NCI-H2029 treated with DMSO at 0.1 percent for 48 hours (cell line): ENCODE measurements around the gene LRRC49.
"Not testable (repeated sequence)": the region's sequence is repeated elsewhere in the genome, so short reads cannot be mapped to it uniquely, and the experiment has no call there.

Experiments
- DNase-seq: peaks from one replicate; lab custom pipeline; 2025; lab: John Stamatoyannopoulos, UW

Gene LRRC49

GRCh38 chr15:70867911-70868467 is 24.6 kb upstream of the LRRC49 start:
- DNase-seq: no peak

DNA sequence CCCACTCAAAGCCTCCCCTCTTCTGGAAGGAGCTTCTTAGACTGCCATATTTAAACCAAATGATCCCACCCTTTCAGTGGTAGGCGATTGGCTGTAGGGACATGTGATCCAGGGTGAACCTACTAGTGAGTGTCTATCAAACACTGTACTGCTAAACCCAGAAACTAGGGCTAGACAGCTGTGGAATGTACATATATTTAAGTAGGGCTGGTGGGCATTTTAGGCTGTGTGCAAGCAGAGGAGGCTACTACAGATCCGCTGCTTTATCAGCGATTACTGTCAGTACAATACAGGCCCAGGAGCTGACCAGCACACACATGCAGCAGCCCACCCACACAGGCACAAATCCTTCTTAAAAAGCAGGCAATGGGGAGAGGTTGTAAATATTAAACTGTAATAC is 23.3 kb upstream of the LRRC49 start:
- DNase-seq: no peak

GRCh38 chr15:70870051-70870450 is 22.6 kb upstream of the LRRC49 start:
- no peak for DNase-seq

GRCh38 chr15:70871490-70871889 is 21.1 kb upstream of the LRRC49 start:
- not testable (repeated sequence) for DNase-seq

- no peak for DNase-seq
Observed at GRCh38 chr15:70873232-70874054, 19.2 kb upstream of the LRRC49 start.

DNA sequence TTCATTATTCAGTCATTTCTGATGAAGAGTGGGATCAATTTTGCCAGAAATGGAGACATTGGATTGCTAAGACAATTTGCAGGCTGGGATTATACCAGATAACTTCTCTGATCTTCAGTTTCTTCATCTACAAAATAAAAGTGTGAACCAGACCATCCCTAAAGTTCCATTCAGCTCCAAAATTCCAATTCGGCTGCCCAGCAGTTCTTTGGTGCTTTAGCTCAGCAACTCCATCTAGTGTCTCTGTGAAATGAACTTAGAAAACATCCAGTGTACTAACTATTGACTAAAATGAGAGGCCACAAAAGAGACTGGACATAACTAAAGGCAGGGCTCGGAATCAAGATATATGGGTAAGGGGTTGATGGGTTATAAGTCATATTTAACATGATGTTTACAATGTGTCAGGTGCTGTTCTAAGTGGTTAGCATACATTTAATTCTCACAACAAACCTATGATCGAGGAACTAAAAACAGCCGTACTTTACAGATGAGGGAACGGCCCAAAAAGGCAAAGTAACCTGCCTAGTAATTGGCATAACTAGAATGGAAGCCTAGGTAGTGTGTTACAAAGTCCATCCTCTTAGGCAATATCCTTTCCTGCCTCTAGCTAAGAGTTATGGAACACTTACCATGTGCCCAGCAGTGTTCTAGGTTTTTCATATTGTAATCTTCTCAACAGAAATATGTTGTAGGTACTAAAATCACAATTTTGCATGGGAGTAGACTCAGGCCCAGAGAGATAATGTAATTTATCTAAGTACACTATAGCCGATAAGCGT is 17.4 kb upstream of the LRRC49 start:
- DNase-seq: no peak

- DNase-seq: no peak
Observed at GRCh38 chr15:70876011-70876410, 16.6 kb upstream of the LRRC49 start.

DNA sequence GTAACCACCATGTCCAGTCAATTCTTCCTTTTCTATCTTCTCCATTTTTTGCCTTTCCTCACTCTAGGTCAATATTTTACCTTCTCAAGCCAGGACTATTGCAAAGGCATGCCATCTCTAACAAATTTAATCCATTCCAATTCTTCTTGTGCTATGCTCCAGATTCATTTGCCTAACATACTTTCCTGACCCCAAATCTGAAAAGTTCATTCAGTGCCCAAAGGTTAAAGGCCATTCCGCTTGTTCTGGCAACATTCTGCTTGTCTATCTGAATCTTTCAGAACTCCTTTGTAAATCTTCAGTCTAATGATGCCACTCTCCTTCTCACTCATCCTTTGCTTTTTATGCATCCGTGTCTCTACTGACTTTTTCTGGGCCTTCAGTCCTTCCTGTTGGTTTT is 15.9 kb upstream of the LRRC49 start:
- no peak for DNase-seq

- no peak for DNase-seq
Observed at GRCh38 chr15:70879401-70879800, 13.2 kb upstream of the LRRC49 start.

- DNase-seq: no peak
Observed at GRCh38 chr15:70880781-70881180, 11.8 kb upstream of the LRRC49 start.

- no peak for DNase-seq
Observed at GRCh38 chr15:70882361-70882760, 10.3 kb upstream of the LRRC49 start.

DNA sequence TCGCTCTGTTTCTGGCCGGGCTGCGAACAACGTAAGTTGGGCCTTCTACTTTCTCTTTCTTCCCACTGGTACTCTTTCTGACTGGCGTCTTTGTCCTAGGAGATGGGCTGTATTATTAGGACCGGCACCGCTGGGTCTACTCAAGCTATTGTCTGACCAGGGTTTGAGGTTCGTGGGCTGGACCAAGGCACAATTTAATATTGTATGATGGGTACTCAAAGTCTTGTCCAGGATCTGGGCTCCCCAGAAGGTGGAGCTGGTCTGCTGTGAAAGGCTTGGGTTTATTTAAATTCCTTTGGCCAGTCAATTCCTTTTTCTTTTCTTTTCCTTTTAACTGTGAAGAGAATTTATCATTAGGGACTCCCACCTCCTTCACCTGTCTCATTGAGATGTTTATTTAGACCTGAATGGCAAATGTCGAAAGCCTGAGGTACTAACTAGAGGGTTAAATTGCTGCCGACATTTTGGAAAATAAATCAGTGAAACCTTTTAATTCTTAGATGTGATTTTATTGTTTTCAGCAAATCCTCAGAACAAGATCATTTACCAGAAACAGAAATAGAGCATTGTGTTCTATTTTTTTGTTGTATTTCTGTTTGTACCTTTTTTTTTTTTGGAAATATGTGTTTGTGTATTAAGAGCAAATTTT is 410 bp downstream of the LRRC49 start:
- peak; percentile 35 for DNase-seq

- no peak for DNase-seq
Observed at GRCh38 chr15:70902107-70902506, 9.5 kb downstream of the LRRC49 start.

GRCh38 chr15:70906842-70907241 is 14.2 kb downstream of the LRRC49 start:
- DNase-seq: no peak

GRCh38 chr15:70907784-70908471 is 15.3 kb downstream of the LRRC49 start:
- no peak for DNase-seq

DNA sequence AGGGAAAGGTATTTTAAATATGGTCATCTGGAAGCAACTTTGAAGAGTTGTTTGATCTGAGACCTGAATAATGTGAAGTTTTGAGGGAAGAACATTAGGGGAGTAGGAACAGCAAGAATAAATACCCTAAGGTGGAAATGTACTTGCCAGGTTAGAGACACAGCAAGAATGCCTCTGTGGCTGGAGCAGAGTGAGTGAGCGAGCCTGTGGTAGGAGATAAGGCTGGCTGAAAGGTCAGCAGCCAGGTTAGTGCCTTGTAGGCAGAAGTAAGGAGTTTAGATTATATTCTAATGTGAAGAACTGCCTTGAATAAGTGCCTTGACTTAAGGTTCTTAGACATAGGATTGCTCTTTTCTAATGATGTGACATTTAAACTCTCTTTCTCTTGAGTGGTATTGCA is 18.3 kb downstream of the LRRC49 start:
- DNase-seq: no peak

DNA sequence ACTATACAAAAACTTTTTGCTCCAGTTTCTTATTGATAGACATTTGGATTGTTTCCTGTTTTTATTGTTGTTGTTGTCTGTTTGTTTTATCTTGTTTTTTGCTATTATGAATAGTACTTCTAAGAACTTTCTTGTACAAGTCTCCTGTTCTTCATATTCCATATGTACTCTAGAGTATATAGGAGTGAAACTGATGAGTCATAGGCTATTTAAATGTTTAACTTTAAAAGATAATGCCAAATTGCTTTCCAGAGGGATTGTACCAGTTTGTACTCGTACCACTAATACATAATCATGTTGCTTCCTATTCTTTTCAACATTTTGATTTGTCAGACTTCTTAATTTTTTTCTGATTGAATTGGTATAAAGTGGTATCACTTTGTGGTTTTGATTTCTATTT is 19.6 kb downstream of the LRRC49 start:
- DNase-seq: no peak

GRCh38 chr15:70916531-70916930 is 23.9 kb downstream of the LRRC49 start:
- DNase-seq: no peak

DNA sequence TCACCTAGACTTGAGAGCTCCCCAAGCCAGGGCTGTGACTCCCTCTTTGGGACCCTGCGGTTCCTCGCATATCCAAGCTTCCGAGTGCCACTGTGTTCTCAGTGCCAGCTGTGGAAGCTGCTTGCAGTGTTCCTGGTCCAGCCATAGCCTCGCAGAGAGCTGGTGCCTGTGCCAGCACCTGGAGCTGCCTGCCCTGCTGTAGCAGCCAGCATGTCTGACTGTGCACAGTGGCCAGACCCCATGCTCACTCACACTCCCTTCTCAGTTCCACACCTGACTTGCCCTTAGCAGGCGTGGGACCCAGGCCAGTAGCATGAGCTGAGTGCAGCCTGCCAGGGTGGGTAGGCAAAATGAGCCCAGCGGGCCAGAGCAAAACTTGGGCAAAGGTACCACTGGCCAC is 25.3 kb downstream of the LRRC49 start:
- no peak for DNase-seq

- DNase-seq: no peak
Observed at GRCh38 chr15:70920981-70921696, 28.5 kb downstream of the LRRC49 start.

DNA sequence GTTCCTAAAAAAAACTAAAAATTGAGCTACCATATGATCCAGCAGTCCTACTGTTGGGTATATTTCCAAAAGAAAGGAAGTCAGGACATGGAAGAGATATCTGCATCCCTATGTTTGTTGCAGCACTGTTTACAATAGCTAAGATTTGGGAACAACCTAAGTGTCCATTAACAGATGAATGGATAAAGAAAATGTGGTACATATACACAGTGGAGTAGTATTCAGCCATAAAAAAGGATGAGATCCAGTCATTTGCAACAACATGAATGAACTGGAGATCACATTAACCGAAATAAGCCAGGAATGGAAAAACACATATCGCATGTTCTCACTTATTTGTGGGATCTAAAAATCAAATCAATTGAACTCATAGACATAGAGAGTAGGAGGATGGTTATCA is 29.5 kb downstream of the LRRC49 start:
- no peak for DNase-seq
